ENCODE data around the gene PLA2G6. TPM values are rescaled to one million over a fixed set of nuclear protein-coding genes. Genes with fewer than 3 reads are reported as not detected.

The PLA2G6 gene
- total RNA-seq, 1 experiment from 2014 or later: 24.1 TPM

DNA sequence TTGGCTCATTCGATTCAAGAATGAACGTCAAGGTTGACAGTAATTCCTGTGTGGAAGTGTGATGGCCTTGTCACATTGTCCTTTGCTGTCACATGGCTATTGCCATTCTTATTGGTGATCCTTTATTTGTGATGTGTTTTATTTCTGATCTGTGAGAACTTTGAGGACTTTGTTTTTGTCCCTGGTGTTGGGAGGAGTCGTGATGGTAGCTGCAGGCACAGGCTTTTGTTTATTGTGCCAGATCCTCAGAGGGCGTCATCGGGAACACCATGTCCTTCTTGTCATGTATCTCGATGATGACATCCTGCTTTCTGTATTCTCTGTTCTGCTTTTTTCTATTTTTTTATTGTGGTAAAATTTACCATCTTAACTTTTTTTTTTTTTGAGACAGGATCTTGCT is 118.8 kb downstream of the PLA2G6 start:
- no peak overlapping the region for H2AFZ ChIP-seq (ENCODE audit: low read length)
- H3K4ac ChIP-seq (ENCODE audit: low read depth, low read length): no peak overlapping the region
- no peaks in the 10 kb centered on the region for H3K9me3 ChIP-seq (ENCODE audit: control insufficient read depth, low read depth, low read length)
- TF ChIP-seq, protein P1, sequence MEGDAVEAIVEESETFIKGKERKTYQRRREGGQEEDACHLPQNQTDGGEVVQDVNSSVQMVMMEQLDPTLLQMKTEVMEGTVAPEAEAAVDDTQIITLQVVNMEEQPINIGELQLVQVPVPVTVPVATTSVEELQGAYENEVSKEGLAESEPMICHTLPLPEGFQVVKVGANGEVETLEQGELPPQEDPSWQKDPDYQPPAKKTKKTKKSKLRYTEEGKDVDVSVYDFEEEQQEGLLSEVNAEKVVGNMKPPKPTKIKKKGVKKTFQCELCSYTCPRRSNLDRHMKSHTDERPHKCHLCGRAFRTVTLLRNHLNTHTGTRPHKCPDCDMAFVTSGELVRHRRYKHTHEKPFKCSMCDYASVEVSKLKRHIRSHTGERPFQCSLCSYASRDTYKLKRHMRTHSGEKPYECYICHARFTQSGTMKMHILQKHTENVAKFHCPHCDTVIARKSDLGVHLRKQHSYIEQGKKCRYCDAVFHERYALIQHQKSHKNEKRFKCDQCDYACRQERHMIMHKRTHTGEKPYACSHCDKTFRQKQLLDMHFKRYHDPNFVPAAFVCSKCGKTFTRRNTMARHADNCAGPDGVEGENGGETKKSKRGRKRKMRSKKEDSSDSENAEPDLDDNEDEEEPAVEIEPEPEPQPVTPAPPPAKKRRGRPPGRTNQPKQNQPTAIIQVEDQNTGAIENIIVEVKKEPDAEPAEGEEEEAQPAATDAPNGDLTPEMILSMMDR (conservative IDR thresholded peaks at IDR 0.05): no peak
- H4K20me1 ChIP-seq (ENCODE audit: control insufficient read depth, insufficient read depth, insufficient read length): no peaks in the 10 kb centered on the region
- H3K18ac ChIP-seq (ENCODE audit: insufficient read length, low read depth, low read length): no peak overlapping the region
- no peak overlapping the region for H3T11ph ChIP-seq (ENCODE audit: low read length)
- peaks cover 2% of the 10 kb centered on the region for H3K23me2 ChIP-seq (ENCODE audit: insufficient read length, low read depth, low read length, poor library complexity, severe bottlenecking)
- H3K79me2 ChIP-seq (ENCODE audit: insufficient read depth, low read length): no peaks in the 10 kb centered on the region
- H2BK120ac ChIP-seq (ENCODE audit: low read depth, low read length, poor library complexity, severe bottlenecking): no peak overlapping the region
- no CpG with 5 or more reads among the region's 6 CpGs for WGBS (ENCODE audit: extremely low coverage, insufficient read length, low lambda C conversion rate)
- peaks cover 10 to 70% (median 67%) of the 10 kb centered on the region in 3 experiments for H3K36me3 Mint-ChIP-seq (ENCODE audit: insufficient read depth in 1 of 3, low read depth in 3 of 3)
- no peak overlapping the region for H4K5ac ChIP-seq (ENCODE audit: insufficient read length, low read depth, low read length)
- H3K79me1 ChIP-seq (ENCODE audit: insufficient read depth, low read depth, low read length, poor library complexity, severe bottlenecking): no peaks in the 10 kb centered on the region
- H3K27me3 Mint-ChIP-seq (ENCODE audit: low read depth): no peaks in the 10 kb centered on the region
- no peak overlapping the region; a peak in 1 of 5 replicates for H3K4me3 Mint-ChIP-seq
- H3K27ac ChIP-seq (ENCODE audit: insufficient read length, low read depth, low read length): no peak overlapping the region
- no peak overlapping the region for H3K9ac ChIP-seq (ENCODE audit: extremely low read depth, insufficient read length, low read length)
- peaks cover 2% of the 10 kb centered on the region; the same call in 1 of the 2 replicates for H3K4me1 ChIP-seq (ENCODE audit: insufficient read depth, low read length)
- no peak overlapping the region for H4K91ac ChIP-seq (ENCODE audit: insufficient read length, low read depth, low read length)
- H3K14ac ChIP-seq (ENCODE audit: insufficient read depth, low read length): no peak overlapping the region
- H2BK12ac ChIP-seq (ENCODE audit: insufficient read length, low read depth, low read length): no peak overlapping the region
- no peak for DNase-seq
- no peak overlapping the region for H2AK5ac ChIP-seq (ENCODE audit: insufficient read length, low read length)
- no peak overlapping the region for H4K8ac ChIP-seq (replicated peaks; ENCODE audit: insufficient read length, low read depth, low read length)
- no peaks in the 10 kb centered on the region for H3K27me3 ChIP-seq (ENCODE audit: insufficient read depth, low read length)
- no peak overlapping the region for H2BK5ac ChIP-seq (ENCODE audit: insufficient read length, low read length)
- H3K27ac Mint-ChIP-seq: no peak overlapping the region
- H3K4me1 Mint-ChIP-seq: peaks cover 5% of the 10 kb centered on the region in 2 experiments
- H3K23ac ChIP-seq (ENCODE audit: insufficient read length, low read depth, low read length): no peak overlapping the region
- no peak overlapping the region for H3K56ac ChIP-seq (ENCODE audit: insufficient read length, low read depth, low read length)
- H2BK15ac ChIP-seq (ENCODE audit: low read depth, low read length): no peak overlapping the region
- no peak overlapping the region for H2BK20ac ChIP-seq (ENCODE audit: low read depth, low read length, poor library complexity, severe bottlenecking)
- H3K4me2 ChIP-seq (ENCODE audit: insufficient read depth, insufficient read length, low read length): no peak overlapping the region
- no peaks in the 10 kb centered on the region for H3K9me3 Mint-ChIP-seq

Other genes starting within 250 kb of the PLA2G6 start
- 0.55 and 0.57 TPM in 2 replicates for gene C22orf23, start 228.2 kb downstream of the PLA2G6 start, total RNA-seq (2021)
- gene POLR2F, start 228.1 kb downstream of the PLA2G6 start, total RNA-seq (2021): 141 and 147 TPM in 2 replicates
- gene SOX10, start 197.3 kb downstream of the PLA2G6 start, total RNA-seq (2021): 2.1 and 2.4 TPM in 2 replicates
- 34.9 and 35.7 TPM in 2 replicates for gene PICK1, start 124.4 kb downstream of the PLA2G6 start, total RNA-seq (2021)
- gene SLC16A8, start 97.6 kb downstream of the PLA2G6 start, total RNA-seq (2021): 0.75 and 1.1 TPM in 2 replicates
- 2.0 and 2.3 TPM in 2 replicates for gene BAIAP2L2, start 71.1 kb downstream of the PLA2G6 start, total RNA-seq (2021)
- 5.8 and 6.7 TPM in 2 replicates for gene MAFF, start 20.2 kb upstream of the PLA2G6 start, total RNA-seq (2021)
- 51.7 and 58.5 TPM in 2 replicates for gene TMEM184B, start 91.2 kb upstream of the PLA2G6 start, total RNA-seq (2021)
- gene CSNK1E, start 135.6 kb upstream of the PLA2G6 start, total RNA-seq (2021): 230 and 236 TPM in 2 replicates

Data from H9 (cell line).